Pancreas (tissue), 10 donors: ENCODE results near the gene SSTR5. TPM values are rescaled to one million over a fixed set of nuclear protein-coding genes. Genes with fewer than 3 reads are reported as not detected.

ENCODE experiments used
- ATAC-seq, 4 donors: fragments of 200-7000 bp; cut with Tn5 transposase; one replicate each; pipeline versions ENCODE4 v1.8.0 to v1.9.1; 2020; ENCODE audit warnings: mild to moderate bottlenecking in 4 of 4, moderate library complexity in 4 of 4
- DNase-seq, 6 donors: peaks; one replicate each; pipeline ENCODE4 v3.0.0-alpha.2; 2020
- FAIRE-seq: peaks from 2 replicates; lab custom pipeline; 2012; peaks lifted over from hg19 to GRCh38; lab: Jason Lieb, UNC
- H3K27ac ChIP-seq, 4 donors: fragments of 200-600 bp; sonication (generic); 1 replicate in 3 of 4; 2 replicates in 1 of 4; pipeline versions ENCODE4 v1.5.0 to v1.8.0; 2020
- H3K27me3 ChIP-seq, 4 donors: fragments of 200-600 bp; one replicate each; pipeline ENCODE4 v1.8.0; 2021
- H3K36me3 ChIP-seq, 3 donors: fragments of 200-600 bp; sonication (generic) in 1 of 3; one replicate each; pipeline versions ENCODE4 v1.5.0 to v1.8.0; 2020 to 2021
- H3K4me1 ChIP-seq, 3 donors: fragments of 200-600 bp; one replicate each; pipeline ENCODE4 v1.8.0; 2021
- H3K4me3 ChIP-seq, 4 donors: fragments of 200-600 bp; sonication (generic) in 2 of 4; one replicate each; pipeline versions ENCODE4 v1.5.0 to v1.8.0; 2020 to 2021
- H3K9me3 ChIP-seq, 4 donors: fragments of 200-600 bp; one replicate each; pipeline ENCODE4 v1.8.0; 2021
- WGBS, 2 donors: extraction: QIAGEN DNeasy Blood & Tissue Kit; methylation state at CpG; one replicate each; pipeline ENCODE4 v1.1.7; 2013; 5-methylcytosine and 5-hydroxymethylcytosine counted together
- intact Hi-C, 3 donors: fragments of 100-400 bp; cut with DNase I; formaldehyde crosslinking; loops; one replicate each; pipeline versions ENCODE4 v1.11.1 to v1.14.2; 2022
- polyA plus RNA-seq, 2 donors: library from polyadenylated mRNA; stranded (reverse); fragments of 200-250 nt; gene quantifications; one replicate each; pipeline ENCODE4 v1.2.3, GENCODE V29; 2013
- total RNA-seq, 6 donors: library from RNA; stranded (reverse); fragmentation: NEBNext Ultra II Directional in 4 of 6; extraction: Animal tissue kit (Norgen Biotek cat#: 25700) in 4 of 6; gene quantifications; one replicate each; pipeline versions ENCODE4 v1.2.1 to v1.2.4, GENCODE V29; 2021 to 2023
- TF ChIP-seq, protein P1 (sequence below), 4 donors: fragments of 200-600 bp; sonication (generic) in 3 of 4; IDR thresholded peaks; one replicate each; pipeline versions ENCODE4 v1.5.0 to v1.8.0; 2021; ENCODE audit warnings: antibody characterized with exemption in 4 of 4
- donor health status: healthy with polysubstance abuse.
- donor health status: DM: no; HTN: no; CAD: no; lungs with moderate emphysema.
- donor health status: DM: no; HTN: no; CAD: no.
- donor health status: control.
- donor health status: control.
- donor health status: Bipolar disorder and iron deficiency.
- donor health status: DM: yes; HTN: yes; CAD: no.
- donor health status: DM: no; HTN: no; CAD: no.
- donor health status: DM: no; HTN: no; CAD: no.
- donor health status: DM: yes; HTN: yes; CAD: no.

Gene SSTR5
- total and polyA plus RNA-seq, 8 donors = 0.12 to 1.2 (median 0.32) TPM; not detected in 1

DNA sequence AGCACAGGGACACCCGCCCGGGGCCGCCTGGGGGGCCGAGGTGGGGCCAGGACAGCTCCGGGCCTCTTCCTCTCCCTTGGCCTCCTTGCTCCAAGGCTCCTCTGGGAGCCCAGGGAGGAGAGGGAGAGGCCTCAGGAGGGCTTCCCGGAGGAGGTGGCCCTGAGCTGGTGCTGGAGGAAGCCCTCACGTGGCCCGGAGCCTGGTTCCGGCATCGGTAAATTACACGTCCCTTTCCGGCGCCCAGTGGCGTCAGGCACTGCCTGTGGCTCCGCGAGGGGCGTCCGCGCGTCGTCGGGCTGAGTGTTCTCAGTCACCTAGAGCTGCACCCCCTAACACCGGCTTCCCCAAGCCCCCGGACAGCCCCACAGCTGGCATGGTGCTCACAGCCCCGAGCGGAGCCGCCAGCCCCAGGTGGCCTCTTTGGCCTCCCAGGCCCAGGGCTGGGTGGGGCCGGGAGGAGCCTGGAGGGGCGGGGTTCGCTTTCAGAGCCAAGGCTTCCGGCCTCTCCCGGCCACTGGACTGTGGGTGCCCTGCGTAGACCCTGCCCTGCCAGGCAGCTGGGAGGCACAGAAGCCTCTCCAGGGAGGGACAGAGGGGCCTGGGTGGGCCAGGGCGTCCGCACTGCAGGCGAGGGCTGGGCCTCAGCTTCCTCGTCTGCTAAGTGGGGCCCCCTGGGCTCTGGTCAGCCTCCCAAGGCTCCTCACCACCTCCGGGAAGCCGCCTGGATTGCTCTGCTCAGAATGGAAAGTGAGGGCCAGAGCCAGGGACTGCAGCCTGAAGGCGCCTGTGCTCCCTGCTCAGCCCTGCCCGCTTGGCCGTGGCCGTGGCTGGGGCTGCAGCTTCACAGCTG is 27.9 kb upstream of the SSTR5 start:
- DNase-seq (no peak), ATAC-seq (no peak), FAIRE-seq (no peak)
- H3K4me3 ChIP-seq = no peak overlapping the region
- H3K27ac ChIP-seq = no peak overlapping the region
- intact Hi-C loops = no loop called here
- H3K36me3 ChIP-seq = no peaks in the 10 kb centered on the region
- TF ChIP-seq, protein P1, sequence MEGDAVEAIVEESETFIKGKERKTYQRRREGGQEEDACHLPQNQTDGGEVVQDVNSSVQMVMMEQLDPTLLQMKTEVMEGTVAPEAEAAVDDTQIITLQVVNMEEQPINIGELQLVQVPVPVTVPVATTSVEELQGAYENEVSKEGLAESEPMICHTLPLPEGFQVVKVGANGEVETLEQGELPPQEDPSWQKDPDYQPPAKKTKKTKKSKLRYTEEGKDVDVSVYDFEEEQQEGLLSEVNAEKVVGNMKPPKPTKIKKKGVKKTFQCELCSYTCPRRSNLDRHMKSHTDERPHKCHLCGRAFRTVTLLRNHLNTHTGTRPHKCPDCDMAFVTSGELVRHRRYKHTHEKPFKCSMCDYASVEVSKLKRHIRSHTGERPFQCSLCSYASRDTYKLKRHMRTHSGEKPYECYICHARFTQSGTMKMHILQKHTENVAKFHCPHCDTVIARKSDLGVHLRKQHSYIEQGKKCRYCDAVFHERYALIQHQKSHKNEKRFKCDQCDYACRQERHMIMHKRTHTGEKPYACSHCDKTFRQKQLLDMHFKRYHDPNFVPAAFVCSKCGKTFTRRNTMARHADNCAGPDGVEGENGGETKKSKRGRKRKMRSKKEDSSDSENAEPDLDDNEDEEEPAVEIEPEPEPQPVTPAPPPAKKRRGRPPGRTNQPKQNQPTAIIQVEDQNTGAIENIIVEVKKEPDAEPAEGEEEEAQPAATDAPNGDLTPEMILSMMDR (IDR thresholded peaks at IDR 0.05) = no peak
- WGBS, 2 donors = 63 to 66% methylated on average over 24 to 43 of the region's 43 CpGs
- no peaks in the 10 kb centered on the region for H3K9me3 ChIP-seq
- peaks cover 0 to under 1% (median 0%) of the 10 kb centered on the region in 4 donors for H3K27me3 ChIP-seq
- H3K4me1 ChIP-seq = no peaks in the 10 kb centered on the region

DNA sequence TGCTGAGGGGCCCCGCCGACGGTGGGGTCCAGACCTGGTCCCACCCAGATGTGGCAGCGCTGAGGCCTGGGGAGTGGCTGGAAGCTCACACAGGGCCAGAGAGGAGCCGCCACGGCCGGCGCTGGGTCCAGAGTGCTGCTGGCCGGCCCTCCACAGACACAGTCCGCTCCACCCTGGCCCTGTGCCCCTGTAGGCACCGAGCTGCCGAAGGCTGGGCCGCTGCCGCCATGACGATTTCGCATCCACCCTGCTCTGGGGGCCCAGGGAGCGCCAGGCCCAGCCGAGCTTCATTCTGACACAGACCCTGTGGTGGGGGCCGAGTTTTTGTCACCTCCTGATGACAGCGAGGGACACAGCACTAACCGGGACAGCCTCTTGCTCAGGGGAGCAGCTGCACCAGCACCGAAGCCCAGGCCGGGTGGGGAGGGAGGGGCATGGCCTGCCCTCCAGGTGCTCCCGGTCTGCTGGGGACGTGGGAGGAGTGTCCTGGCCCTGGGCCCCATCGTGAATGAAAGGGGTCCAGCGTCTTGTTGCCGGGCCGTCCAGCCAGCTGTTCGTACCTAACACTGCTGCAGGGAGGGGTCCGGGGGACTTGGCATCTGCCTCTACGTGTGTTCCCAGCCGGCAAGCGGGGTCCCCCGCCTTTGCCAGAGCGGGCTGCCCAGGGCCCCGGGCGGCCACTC is 27.1 kb upstream of the SSTR5 start:
- Histone ChIP-seq H3K27me3 (no peaks in the 10 kb centered on the region), H3K27ac (no peak overlapping the region), H3K9me3 (no peaks in the 10 kb centered on the region), H3K36me3 (no peaks in the 10 kb centered on the region), H3K4me1 (no peaks in the 10 kb centered on the region), H3K4me3 (no peak overlapping the region)
- FAIRE-seq (no peak), ATAC-seq (no peak), DNase-seq (no peak)
- TF ChIP-seq, protein P1 (IDR thresholded peaks at IDR 0.05) = no peak
- intact Hi-C loops = no loop called here
- WGBS, 2 donors = 54 to 63% methylated on average over 37 to 38 of the region's 38 CpGs

DNA sequence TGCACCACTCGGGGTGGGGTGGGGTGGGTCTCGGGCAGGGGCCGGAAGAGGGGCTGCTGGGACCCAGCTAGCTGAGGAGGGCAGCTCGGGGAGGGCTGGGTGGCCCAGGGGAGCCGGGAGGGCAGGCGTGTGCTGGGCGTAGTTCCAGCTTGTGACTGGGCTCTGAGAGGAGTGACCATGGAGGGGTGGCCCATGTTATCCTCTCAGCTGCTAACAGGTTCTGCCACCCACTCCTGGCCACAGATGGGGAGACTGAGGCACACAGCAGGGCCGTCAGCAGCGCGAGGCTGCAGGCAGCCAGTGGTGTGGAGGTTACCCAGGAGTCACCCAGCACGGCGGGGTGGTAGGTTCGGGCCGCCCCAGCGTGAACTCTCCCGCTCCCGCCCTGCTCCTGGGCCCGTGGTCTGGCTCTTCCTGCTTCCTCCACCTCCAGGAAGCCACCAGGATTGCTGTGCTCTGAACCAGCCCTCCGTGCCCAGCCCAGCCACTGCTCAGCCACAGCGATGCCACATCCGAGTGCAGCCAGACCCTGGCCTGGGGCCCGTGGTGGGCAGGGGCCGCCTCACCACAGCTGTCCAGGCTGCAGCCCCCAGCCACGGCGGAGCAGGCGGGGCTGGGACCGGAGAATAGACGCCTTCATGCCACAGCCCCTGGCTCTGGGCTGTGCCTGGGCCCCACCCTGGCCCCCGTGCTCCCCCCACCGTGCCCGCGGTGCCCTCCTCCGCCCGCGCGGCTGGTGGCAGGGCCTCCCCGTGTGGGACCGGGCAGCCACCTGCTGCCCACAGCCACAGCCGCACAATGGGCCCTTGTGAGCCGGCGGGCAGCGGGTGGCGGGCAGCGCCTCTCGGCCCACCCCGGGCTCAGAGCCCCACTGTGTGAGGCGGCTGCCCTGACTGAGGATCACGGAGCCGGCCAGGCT is 26.3 kb upstream of the SSTR5 start:
- no peaks in the 10 kb centered on the region for H3K36me3 ChIP-seq
- ATAC-seq (no peak), FAIRE-seq (no peak), DNase-seq (no peak)
- intact Hi-C loops = no loop called here
- TF ChIP-seq, protein P1 (IDR thresholded peaks at IDR 0.05) = no peak
- no peaks in the 10 kb centered on the region for H3K27me3 ChIP-seq
- WGBS, 2 donors = 70 to 78% methylated on average over 46 to 49 of the region's 49 CpGs
- H3K4me3 ChIP-seq = no peak overlapping the region
- no peak overlapping the region for H3K27ac ChIP-seq
- no peaks in the 10 kb centered on the region for H3K9me3 ChIP-seq
- H3K4me1 ChIP-seq = no peaks in the 10 kb centered on the region

DNA sequence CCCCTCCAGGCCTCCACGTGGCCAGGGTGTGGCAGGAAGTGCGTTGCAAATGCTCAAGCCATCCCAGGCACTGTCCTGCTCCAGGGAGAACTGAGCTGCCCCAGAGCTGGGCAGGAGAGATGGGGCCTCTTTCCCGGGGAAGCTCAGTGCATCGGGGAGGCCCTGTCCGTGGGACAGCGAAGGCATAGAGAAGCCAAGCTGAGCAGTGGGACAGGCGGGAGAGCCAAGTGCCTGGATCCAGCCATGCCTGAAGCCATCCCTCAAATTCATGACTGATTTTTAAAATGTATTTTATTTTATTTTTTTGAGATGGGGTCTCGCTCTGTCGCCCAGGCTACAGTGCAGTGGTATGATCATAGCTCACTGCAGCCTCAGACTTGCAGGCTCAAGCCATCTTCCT is 25.4 kb upstream of the SSTR5 start:
- Histone ChIP-seq H3K27me3 (no peaks in the 10 kb centered on the region), H3K4me1 (no peaks in the 10 kb centered on the region), H3K4me3 (no peak overlapping the region), H3K36me3 (no peaks in the 10 kb centered on the region), H3K9me3 (no peaks in the 10 kb centered on the region), H3K27ac (no peak overlapping the region)
- WGBS, 2 donors = 90 to 91% methylated on average over 9 of the region's 9 CpGs
- intact Hi-C loops = no loop called here
- TF ChIP-seq, protein P1 (IDR thresholded peaks at IDR 0.05) = no peak
- FAIRE-seq (no peak), ATAC-seq (no peak), DNase-seq (no peak)
